SJCRH30 (cell line): Measurements from ENCODE around the gene GOLGA1. TPM values are rescaled to one million over a fixed set of nuclear protein-coding genes. Genes with fewer than 3 reads are reported as not detected.

Experiments used
- DNase-seq, 2 experiments: peaks; one replicate each; pipeline ENCODE4 v3.0.0-alpha.2; 2015 to 2020
- H3K27ac ChIP-seq: fragments of 250-450 bp; sonication (Bioruptor Pico); 2 replicates; pipeline ENCODE4 v1.5.1; 2020; ENCODE audit warnings: mild to moderate bottlenecking, moderate library complexity
- H3K27me3 ChIP-seq: fragments of 250-450 bp; sonication (Bioruptor Pico); 2 replicates; pipeline ENCODE4 v1.5.1; 2020; ENCODE audit warnings: mild to moderate bottlenecking, moderate library complexity
- H3K36me3 ChIP-seq: fragments of 250-450 bp; sonication (Bioruptor Pico); 2 replicates; pipeline ENCODE4 v1.5.1; 2020; ENCODE audit warnings: mild to moderate bottlenecking, moderate library complexity
- H3K4me1 ChIP-seq: fragments of 250-450 bp; sonication (Bioruptor Pico); 2 replicates; pipeline ENCODE4 v1.5.1; 2020; ENCODE audit warnings: mild to moderate bottlenecking, moderate library complexity
- H3K4me3 ChIP-seq: fragments of 250-450 bp; sonication (Bioruptor Pico); 2 replicates; pipeline ENCODE4 v1.5.1; 2020; ENCODE audit warnings: mild to moderate bottlenecking, moderate library complexity
- H3K9me3 ChIP-seq: fragments of 250-450 bp; sonication (Bioruptor Pico); replicated peaks from 2 replicates; pipeline ENCODE4 v1.5.1; 2020; ENCODE audit warnings: mild to moderate bottlenecking, moderate library complexity
- total RNA-seq: library from RNA; depleted of rRNA; stranded (reverse); fragments of >200 nt; shearing (Covaris generic); gene quantifications from 2 replicates; pipeline ENCODE4 v1.2.3, GENCODE V29; 2014

Gene GOLGA1
- total RNA-seq, 1 experiment from 2014 or later: 10.1 TPM

DNA sequence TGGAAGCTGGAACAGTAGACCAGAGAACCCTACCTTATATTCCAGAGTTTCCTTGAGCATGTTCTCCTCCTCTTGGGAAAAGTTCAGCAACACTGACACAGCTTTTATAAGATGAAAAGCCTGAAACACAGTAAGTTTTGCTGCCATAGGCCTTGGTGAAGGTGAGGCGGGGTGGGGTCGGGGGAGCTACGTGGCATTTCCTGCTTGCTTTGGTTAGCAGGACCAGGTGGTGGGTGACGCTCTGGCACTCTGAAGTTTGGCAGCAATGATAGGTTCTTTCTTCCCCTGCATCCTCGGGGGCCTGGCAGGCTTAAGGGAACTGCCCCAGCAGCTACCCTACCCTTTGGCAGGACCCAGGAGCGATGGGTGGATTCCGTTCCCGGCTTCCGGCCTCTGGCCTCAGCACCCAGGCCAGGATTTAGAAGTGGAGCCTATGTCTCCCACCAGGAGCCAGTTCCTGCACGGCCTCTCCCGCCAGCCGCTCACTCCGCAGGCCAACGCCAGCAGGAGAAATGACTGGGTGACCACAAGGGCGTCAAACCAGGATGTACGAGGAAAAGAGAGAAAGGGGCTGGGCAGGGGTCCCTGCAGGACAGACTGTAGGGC lies 59.6 kb downstream of the GOLGA1 start:
- H3K27ac ChIP-seq: no peak overlapping the region
- H3K27me3 ChIP-seq: no peaks in the 10 kb centered on the region
- no peak for DNase-seq
- no peaks in the 10 kb centered on the region for H3K4me1 ChIP-seq
- H3K36me3 ChIP-seq: peaks cover 25% of the 10 kb centered on the region
- H3K4me3 ChIP-seq: no peak overlapping the region
- no peaks in the 10 kb centered on the region for H3K9me3 ChIP-seq

- H3K4me3 ChIP-seq: no peak overlapping the region
Observed at GRCh38 chr9:124880501-124880900, 60.4 kb downstream of the GOLGA1 start.

GRCh38 chr9:124879226-124879625 lies 61.7 kb downstream of the GOLGA1 start:
- H3K4me3 ChIP-seq: no peak overlapping the region
- H3K36me3 ChIP-seq: peaks cover 45% of the 10 kb centered on the region
- H3K4me1 ChIP-seq: no peaks in the 10 kb centered on the region
- DNase-seq: peak in 1 of 2 experiments; percentile 22
- H3K27me3 ChIP-seq: no peaks in the 10 kb centered on the region
- no peaks in the 10 kb centered on the region for H3K9me3 ChIP-seq
- no peak overlapping the region for H3K27ac ChIP-seq

More at GRCh38 chr9:124880501-124880900, 60.4 kb downstream of the GOLGA1 start:
- no peak for DNase-seq
- Histone ChIP-seq H3K27ac (no peak overlapping the region), H3K27me3 (no peaks in the 10 kb centered on the region), H3K4me1 (no peaks in the 10 kb centered on the region), H3K36me3 (peaks cover 33% of the 10 kb centered on the region), H3K9me3 (no peaks in the 10 kb centered on the region)

DNA sequence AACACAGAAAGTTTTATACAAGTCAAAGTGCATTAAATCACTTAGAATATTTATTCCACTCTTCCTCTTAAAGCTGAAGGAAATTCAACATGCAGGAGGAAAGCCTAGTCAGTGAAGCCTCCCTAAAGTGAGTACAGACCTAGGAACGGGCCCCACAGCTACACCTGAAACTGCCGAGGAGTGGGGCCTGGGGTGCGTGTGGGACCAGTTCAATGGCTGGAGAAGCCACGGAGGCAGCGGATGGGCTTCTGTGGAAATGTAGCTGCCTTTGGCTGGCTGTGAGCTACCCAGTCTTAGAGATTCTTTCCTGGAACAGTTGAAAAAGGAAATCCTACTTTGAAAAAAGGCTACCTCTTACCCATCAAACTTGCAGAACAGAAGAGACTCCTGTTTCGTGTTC lies 62.4 kb downstream of the GOLGA1 start:
- H3K36me3 ChIP-seq: peaks cover 51% of the 10 kb centered on the region
- DNase-seq: no peak
- H3K27me3 ChIP-seq: no peaks in the 10 kb centered on the region
- no peaks in the 10 kb centered on the region for H3K9me3 ChIP-seq
- no peak overlapping the region for H3K4me3 ChIP-seq
- no peak overlapping the region for H3K27ac ChIP-seq
- no peaks in the 10 kb centered on the region for H3K4me1 ChIP-seq

DNA sequence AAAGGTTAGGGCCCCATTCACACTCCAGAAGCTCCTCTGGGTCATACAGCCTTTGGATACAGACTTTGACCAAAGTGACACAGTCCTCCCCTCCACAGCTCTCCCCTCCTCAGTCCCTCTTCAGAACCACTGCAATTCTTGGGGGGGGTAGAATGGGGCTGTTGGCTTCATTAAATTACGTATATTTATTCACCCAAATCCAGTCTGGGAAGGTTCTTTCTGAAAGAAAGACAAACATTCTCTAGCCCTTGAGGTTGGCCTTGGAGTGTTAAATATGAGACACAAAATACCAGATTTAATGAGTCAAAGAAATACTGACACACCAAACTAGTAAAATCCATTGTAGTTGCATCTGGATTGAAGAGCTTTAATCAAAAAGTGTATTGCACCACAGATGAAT lies 62.9 kb downstream of the GOLGA1 start:
- DNase-seq: no peak
- Histone ChIP-seq H3K4me1 (no peaks in the 10 kb centered on the region), H3K9me3 (no peaks in the 10 kb centered on the region), H3K27ac (no peak overlapping the region), H3K4me3 (no peak overlapping the region), H3K36me3 (peaks cover 52% of the 10 kb centered on the region), H3K27me3 (no peaks in the 10 kb centered on the region)

GRCh38 chr9:124877021-124877782 lies 63.7 kb downstream of the GOLGA1 start:
- Histone ChIP-seq H3K36me3 (peaks cover 55% of the 10 kb centered on the region), H3K4me1 (no peaks in the 10 kb centered on the region), H3K27me3 (no peaks in the 10 kb centered on the region), H3K4me3 (no peak overlapping the region), H3K27ac (no peak overlapping the region), H3K9me3 (no peaks in the 10 kb centered on the region)
- no peak for DNase-seq

DNA sequence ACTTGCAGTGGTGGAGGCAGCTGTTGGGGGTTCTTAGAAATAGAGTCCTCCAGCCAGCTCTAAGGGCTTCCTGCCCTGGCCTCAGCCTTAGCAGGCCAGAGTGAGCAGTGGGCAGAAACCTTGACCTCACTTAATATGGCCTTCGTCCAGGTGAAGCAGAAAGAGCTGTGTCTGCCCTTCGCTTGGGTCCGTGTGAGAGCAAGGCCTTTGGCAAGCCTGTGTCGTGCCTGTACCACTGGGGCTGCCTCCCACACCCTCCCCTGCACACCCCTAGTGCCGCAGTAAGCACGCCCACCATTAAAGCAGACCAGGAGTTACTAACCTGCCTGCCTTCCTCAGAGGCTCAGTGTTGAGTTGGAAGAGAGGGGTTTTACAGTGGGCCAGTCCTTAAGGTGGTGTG lies 65.4 kb downstream of the GOLGA1 start:
- Histone ChIP-seq H3K9me3 (no peaks in the 10 kb centered on the region), H3K27ac (no peak overlapping the region), H3K27me3 (no peaks in the 10 kb centered on the region), H3K4me3 (no peak overlapping the region), H3K36me3 (peaks cover 60% of the 10 kb centered on the region), H3K4me1 (peaks cover 2% of the 10 kb centered on the region)
- DNase-seq: no peak

DNA sequence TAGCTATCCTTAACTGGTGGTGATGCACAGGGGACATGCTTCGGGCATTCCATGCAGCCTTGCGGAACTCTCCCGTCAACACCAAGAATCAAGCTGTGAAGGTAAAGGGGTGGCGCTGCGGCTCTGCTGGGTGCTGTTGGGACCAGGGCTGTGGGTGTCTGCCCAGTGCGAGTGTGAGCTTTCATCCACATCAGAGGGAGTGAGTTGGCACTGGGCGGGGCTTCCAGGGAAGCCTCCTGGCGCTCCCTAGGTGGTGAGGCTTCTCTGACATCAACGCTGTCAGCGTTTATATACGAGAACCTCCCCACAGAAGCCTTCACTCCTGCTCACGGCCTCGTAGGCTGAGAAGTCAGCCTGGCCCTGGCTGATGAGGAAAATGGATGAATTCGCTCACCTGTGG lies 67.2 kb downstream of the GOLGA1 start:
- Histone ChIP-seq H3K27ac (no peak overlapping the region), H3K4me1 (peaks cover 5% of the 10 kb centered on the region), H3K27me3 (no peaks in the 10 kb centered on the region), H3K4me3 (no peak overlapping the region), H3K36me3 (peaks cover 56% of the 10 kb centered on the region), H3K9me3 (no peaks in the 10 kb centered on the region)
- no peak for DNase-seq

- H3K36me3 ChIP-seq: peaks cover 34% of the 10 kb centered on the region
- no peak overlapping the region for H3K27ac ChIP-seq
- H3K4me3 ChIP-seq: no peak overlapping the region
- peaks cover 5% of the 10 kb centered on the region for H3K4me1 ChIP-seq
- H3K27me3 ChIP-seq: no peaks in the 10 kb centered on the region
- DNase-seq: no peak
- no peaks in the 10 kb centered on the region for H3K9me3 ChIP-seq
Observed at GRCh38 chr9:124871156-124871561, 69.7 kb downstream of the GOLGA1 start.

- Histone ChIP-seq H3K9me3 (no peaks in the 10 kb centered on the region), H3K27ac (no peak overlapping the region), H3K4me1 (peaks cover 5% of the 10 kb centered on the region), H3K4me3 (no peak overlapping the region; the same call in 1 of the 2 replicates), H3K36me3 (peaks cover 30% of the 10 kb centered on the region), H3K27me3 (no peaks in the 10 kb centered on the region)
- DNase-seq: no peak
Observed at GRCh38 chr9:124870723-124871122, 70.2 kb downstream of the GOLGA1 start.

DNA sequence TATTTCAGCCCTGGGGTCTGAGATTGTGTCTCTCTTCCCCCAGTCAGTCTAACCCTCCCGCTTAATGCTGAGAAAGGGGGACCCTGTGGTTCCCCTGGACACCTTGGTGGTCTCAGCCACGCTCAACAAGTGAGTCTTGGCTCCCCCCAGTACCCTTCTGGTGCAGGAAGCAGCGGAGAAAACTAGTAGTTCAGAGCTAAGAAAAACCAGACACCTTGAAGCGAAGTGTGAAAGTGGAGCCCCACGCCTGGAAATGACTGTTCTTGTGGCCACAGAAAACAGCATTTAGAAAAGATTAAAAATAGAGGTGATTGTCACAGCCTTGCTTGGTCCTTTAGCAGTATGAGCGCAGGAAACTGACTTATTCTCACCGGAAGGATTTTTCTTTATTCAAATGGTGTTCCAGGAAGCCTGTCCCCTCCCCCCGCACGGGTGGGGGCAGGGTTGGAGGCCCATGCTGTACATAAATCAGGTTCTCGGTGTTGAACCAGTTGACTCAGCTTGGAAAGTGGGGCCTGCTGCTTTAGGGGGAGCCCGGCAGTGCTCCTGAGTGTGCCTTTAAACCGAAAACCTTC lies 70.8 kb downstream of the GOLGA1 start:
- H3K27me3 ChIP-seq: no peaks in the 10 kb centered on the region
- peak in 1 of 2 experiments; percentile 28 for DNase-seq
- H3K4me1 ChIP-seq: peaks cover 5% of the 10 kb centered on the region
- peaks cover 23% of the 10 kb centered on the region for H3K36me3 ChIP-seq
- no peaks in the 10 kb centered on the region for H3K9me3 ChIP-seq
- H3K4me3 ChIP-seq: peak overlapping the region; percentile 83
- peak overlapping the region; percentile 74; the same call in 1 of the 2 replicates for H3K27ac ChIP-seq

- Histone ChIP-seq H3K9me3 (no peaks in the 10 kb centered on the region), H3K4me1 (peaks cover 5% of the 10 kb centered on the region), H3K4me3 (peak overlapping the region; percentile 83), H3K27ac (peak overlapping the region; percentile 74), H3K36me3 (peaks cover 18% of the 10 kb centered on the region), H3K27me3 (no peaks in the 10 kb centered on the region)
- peak; percentile 47 to 53 for DNase-seq
Observed at GRCh38 chr9:124869466-124869985, 71.4 kb downstream of the GOLGA1 start.

DNA sequence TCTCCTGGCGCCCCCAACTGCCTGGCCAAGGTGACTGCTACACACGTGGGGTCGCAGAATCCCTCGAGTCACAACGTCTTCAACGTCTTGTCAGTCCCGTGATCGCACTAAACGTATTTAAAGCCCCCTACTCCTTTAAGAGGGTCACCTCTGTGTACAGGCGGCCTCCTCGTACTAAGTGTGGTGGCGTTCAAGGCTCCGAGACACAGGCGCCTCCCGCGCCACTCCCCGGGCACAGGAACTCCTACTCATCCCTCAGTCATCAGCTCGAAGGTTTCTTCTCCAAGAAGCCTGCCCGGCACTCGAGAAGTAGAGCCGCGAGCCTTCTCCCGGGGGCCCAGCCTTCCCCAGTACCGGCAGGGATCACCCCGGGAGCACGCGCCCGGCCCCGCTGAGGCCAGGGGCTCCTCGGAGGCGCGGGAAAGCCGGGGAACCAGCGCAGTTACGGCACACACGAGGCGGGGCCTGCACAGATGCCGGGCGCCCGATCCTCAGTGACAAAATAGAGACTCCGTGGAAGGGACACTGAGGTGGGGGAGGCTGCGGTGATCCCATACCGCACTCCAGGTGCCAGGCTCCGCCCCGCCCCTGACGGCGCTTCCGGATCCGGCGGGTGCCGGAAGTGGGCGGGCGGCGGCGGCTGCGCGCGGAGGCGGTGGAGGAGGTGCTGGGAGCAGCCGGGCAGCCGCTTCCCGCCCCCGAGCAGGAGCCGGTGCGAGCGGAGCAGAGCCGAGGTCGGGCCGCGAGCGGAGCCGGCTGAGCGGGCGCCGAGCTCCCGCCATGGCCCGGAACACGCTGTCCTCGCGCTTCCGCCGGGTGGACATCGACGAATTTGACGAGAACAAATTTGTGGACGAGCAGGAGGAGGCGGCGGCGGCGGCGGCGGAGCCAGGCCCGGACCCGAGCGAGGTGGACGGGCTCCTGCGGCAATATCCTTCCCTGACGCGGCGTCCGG lies 72.1 kb downstream of the GOLGA1 start:
- Histone ChIP-seq H3K27ac (peak overlapping the region; percentile 74), H3K9me3 (no peaks in the 10 kb centered on the region), H3K4me1 (peaks cover 5% of the 10 kb centered on the region), H3K27me3 (no peaks in the 10 kb centered on the region), H3K36me3 (peaks cover 12% of the 10 kb centered on the region), H3K4me3 (peak overlapping the region; percentile 83)
- DNase-seq: peak; percentile 89 to 90

GRCh38 chr9:124863371-124863871 lies 77.5 kb downstream of the GOLGA1 start:
- Histone ChIP-seq H3K9me3 (no peaks in the 10 kb centered on the region), H3K4me3 (no peak overlapping the region), H3K27ac (no peak overlapping the region), H3K4me1 (peaks cover 21% of the 10 kb centered on the region), H3K27me3 (no peaks in the 10 kb centered on the region), H3K36me3 (peaks cover 31% of the 10 kb centered on the region)
- no peak for DNase-seq
